Stimulated activated CD8-positive, alpha-beta memory T cell treated with anti-CD3 and anti-CD28 coated beads, Interleukin-4, amount 100 ng/mL, for 4 hours (primary cell): ENCODE results near the gene LOC128125822.
"Not testable (repeated sequence)": the region's sequence is repeated elsewhere in the genome, so short reads cannot be mapped to it uniquely, and the experiment has no call there.

ENCODE experiments used
- DNase-seq, 2 donors: peaks; one replicate each; pipeline ENCODE4 v3.0.0-alpha.2; 2020; ENCODE audit warnings: low read depth in 2 of 2, low spot score in 1 of 2

LOC128125822 gene

GRCh38 chr6:63581355-63582013 is 9.2 kb downstream of the LOC128125822 start:
- DNase-seq = no peak

- no peak for DNase-seq
These were observed 10.4 kb downstream of the LOC128125822 start for GRCh38 chr6:63582579-63583231.

DNA sequence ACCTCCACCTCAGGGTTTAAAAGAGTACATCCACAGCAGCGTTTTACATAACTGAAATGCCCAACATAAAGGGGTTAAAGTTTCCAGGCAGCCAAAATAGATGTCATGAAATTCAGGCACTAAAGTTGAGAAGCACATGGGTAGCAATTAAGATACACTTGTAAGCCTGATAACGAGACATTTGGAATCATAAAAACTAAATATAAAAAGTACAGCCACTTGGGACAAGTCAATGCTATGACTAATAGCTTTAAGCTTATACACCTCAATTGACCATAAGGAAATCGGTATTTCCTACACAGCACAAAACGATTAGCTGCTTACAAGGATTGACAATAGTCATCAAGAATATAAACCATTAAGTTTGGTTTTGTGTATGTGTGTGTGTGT is 11.8 kb downstream of the LOC128125822 start:
- DNase-seq = no peak

GRCh38 chr6:63584566-63584965 is 12.3 kb downstream of the LOC128125822 start:
- no peak for DNase-seq

DNA sequence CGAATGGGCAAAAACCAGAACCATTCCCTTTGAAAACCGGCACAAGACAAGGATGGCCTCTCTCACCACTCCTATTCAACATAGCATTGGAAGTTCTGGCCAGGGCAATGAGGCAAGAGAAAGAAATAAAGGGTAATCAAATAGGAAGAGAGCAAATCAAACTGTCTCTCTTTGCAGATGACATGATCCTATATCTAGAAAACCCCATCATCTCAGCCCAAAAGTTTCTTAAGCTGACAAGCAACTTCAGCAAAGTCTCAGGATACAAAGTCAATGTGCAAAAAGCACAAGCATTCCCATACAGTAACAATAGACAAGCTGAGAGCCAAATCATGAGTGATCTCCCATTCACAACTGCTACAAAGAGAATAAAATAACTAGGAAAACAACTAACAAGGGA is 13.4 kb downstream of the LOC128125822 start:
- DNase-seq = not testable (repeated sequence)

DNA sequence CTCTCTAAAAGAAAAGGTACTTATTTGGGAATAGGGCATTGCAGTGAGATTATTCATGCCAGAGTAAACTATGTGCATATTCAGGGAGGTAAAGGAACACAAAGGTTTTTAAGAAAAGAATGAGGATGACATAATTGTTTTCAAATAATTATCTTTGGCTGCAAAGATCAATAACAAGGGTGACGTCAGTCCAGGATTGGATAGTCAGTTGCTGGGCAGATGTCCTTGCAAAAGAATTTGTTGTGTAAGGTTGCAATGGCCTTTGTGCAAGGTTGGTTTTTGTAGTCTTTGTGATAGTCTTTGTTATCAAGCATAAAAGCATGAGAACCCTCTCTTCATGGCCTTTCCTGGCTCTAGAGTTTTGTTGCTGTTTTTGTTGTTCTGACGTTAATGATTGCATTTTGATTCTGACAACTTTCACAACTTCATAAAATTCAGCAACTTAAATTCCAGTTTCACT is 17.7 kb downstream of the LOC128125822 start:
- DNase-seq = no peak

- DNase-seq = no peak
These were observed 20.6 kb downstream of the LOC128125822 start for GRCh38 chr6:63592886-63593285.

DNA sequence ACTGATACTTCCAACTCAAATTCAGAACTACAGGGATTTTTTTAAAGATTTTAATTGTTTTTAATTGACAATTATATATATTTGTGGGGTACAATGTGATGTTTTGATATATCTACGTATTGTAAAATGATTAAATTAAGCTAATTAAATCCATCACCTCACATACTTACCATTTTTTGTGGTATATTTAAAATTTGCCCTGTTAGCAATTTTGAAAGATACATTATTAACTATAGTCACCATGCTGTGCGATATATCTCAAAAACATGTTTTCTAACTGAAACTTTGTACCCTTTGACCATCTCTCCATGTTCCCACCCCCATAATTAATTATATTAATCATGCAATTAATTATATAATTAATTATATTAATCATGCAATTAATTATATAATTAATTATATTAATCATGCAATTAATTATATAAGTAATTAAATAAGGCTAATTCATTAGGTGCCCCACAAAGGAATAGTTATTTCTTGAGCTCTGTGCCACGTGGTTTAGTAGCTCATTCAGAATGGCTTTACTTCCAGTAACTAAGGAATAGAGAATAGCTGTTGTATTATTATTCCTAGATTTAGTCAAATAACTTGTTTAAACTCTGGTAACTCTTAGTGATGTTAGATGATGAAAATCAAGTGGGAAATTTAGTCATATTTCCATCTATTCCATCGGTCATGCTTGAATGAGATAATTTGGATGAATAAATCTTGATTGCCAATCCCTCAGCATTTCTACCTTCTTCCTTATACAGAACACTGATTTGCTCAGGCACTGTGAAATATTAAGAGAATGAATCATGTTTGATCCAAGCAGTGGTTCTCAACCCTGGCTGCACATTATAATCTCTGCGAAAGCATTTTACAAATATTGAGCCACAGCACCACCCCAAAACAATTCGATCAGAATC is 25.1 kb downstream of the LOC128125822 start:
- DNase-seq = no peak

DNA sequence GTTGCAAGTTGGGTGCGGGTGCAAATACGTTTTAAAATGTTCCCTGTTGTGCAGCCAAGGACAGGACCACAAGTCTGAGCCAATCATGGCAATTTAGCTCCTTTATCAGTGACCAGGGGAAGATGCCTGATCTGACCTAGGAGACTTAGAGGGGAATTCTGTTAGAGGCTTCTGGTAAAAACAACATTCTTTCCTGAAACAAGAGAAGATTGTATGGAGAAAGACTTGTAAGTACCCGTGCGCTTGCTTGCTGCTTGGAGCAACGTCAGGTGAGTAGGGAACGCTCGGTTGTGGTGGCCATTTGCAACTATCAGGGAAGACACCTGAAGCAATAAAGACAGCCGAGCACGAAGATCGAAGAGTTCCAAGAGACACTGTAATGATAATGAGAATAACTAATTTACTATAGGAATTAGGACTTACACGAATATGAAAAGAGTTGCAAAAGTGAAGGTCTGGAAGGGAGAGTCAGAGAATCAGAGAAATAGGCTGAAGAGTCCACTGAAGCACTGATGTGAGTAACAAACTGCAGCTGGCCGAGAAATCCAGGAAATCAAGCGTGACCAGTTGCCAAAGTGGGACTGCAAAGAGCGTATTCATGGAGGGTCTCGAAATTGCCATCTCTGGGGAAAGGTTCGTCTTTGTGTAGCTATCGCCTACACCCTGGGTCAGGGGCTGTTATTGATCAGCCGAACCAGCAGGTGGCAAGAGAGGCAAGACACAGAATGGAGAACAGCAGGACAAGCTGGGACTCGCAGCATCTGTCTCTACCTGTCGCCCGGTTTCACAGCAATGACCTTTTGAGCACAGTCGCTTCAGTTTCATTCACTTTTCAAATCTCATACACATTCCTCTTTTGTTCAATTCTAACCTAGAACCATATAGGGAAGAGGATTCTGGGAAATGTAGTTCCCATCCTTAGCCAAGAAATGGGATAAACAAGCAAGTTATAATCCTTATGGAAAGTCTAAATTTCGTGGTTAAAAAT is 26.1 kb downstream of the LOC128125822 start:
- peak; percentile 40 to 46 for DNase-seq

GRCh38 chr6:63599243-63599642 is 27.0 kb downstream of the LOC128125822 start:
- DNase-seq = no peak

DNA sequence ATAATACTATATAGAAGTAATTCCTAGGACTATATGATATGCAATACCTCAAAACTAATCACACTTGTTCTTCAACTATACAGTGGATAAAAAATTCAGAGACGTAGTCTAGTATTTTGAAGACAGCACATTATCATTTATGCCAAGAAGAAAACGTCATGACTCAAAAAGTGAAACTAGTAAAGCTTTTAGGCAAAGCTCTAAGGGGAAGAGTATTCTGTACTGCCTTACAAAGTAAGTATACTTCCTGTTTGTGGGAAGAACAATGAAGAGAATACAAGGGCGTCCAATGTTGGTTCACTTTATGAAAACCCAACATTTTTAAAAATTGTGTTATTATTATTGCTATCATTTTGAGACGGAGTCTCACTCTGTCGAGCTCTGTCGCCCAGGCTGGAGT is 27.9 kb downstream of the LOC128125822 start:
- DNase-seq = no peak

GRCh38 chr6:63609231-63609630 is 37.0 kb downstream of the LOC128125822 start:
- DNase-seq = no peak

DNA sequence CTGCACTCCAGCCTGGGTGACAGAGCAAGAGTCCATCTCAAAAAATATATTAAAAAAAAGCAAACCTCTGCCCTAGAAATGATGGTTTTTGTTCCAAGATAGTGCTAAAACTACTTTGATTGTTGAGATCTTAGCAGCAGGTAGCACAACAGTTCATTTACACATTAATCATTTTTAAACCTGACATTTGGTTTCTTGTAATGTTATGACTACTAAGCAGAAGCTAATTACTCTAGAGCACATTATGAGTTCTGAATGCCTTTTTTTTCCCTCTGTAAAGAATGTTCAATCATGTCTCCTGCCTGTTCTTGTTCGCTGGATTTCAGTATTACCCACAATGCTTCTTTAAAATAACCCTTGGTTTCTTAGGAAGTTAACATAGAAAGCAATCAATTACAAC is 38.7 kb downstream of the LOC128125822 start:
- DNase-seq = no peak

DNA sequence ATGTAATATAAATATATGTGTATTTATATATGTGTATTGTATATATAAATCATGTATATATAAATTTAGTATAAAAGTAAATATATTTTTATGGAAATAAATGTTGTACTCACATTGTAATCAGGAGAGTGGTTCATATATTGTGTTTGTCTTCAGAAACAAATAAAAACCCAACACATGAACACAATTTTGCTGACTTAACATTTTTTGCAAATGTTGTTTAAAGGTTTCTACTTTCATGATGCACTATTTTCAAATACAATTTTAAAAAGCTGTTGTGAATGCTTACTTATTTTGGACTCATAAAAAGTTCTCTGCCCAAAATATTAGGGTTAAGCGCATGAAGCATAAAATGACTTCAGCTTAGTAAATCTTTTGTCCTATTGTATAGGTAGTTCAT is 39.3 kb downstream of the LOC128125822 start:
- DNase-seq = no peak

- no peak for DNase-seq
These were observed 43.3 kb downstream of the LOC128125822 start for GRCh38 chr6:63615590-63615989.
